ENCODE results near the gene ABCA9.

Gene ABCA9

GRCh38 chr17:69088643-69089200 is 28.0 kb upstream of the ABCA9 start:
- WGBS (ENCODE audit: extremely low coverage, insufficient coverage, insufficient read length), result no CpG with 5 or more reads among the region's 4 CpGs

DNA sequence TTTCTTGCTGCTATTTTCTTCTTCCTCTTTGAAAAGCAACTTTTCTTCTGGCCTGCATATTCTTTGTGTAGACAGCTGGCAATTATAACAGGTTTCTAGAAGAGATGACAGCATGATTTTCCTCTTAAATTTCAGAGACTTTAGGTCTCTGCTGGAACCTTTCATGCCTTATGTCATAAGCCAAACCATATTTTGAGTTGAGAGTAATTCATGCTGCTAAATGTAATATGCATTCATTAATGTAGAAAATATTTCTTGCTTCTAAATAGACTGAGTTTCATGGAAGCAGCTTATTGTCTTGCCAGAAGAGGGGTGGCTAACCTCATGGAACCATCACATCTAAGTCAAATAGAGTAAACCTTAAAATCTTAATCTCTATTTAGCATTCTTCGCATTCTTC is 25.9 kb upstream of the ABCA9 start:
- Histone ChIP-seq H4K8ac (ENCODE audit: low read depth, low read length) (no peak overlapping the region), H3K4ac (ENCODE audit: low read depth, low read length) (no peak overlapping the region), H3K9ac (ENCODE audit: low read length) (no peak overlapping the region), H3K9me3 (ENCODE audit: insufficient read depth, low read depth, low read length) (no peaks in the 10 kb centered on the region), H4K12ac (ENCODE audit: low read depth, low read length) (no peak overlapping the region), H3K36me3 (ENCODE audit: control insufficient read depth in 1 of 2, insufficient read depth in 2 of 2, low read length in 2 of 2) (no peaks in the 10 kb centered on the region), H4K91ac (ENCODE audit: low read depth, low read length) (no peak overlapping the region), H3K27me3 (ENCODE audit: insufficient read depth, low read length) (no peaks in the 10 kb centered on the region), H2BK12ac (ENCODE audit: low read length) (no peak overlapping the region), H2BK120ac (ENCODE audit: insufficient read depth, low read length, poor library complexity) (no peak overlapping the region), H2AFZ (ENCODE audit: insufficient read depth, low read length, poor library complexity) (no peak overlapping the region), H3K14ac (ENCODE audit: low read length) (no peak overlapping the region), H3K23ac (ENCODE audit: low read length) (no peak overlapping the region), H3K27ac (ENCODE audit: low read depth, low read length) (no peak overlapping the region), H3K4me2 (ENCODE audit: low read length) (no peak overlapping the region), H3K18ac (ENCODE audit: low read length) (no peak overlapping the region), H3K4me3 (ENCODE audit: low read depth, low read length) (no peak overlapping the region), H3K4me1 (ENCODE audit: control insufficient read depth in 1 of 2, insufficient read depth in 2 of 2, low read length in 2 of 2) (no peaks in the 10 kb centered on the region), H2AK5ac (ENCODE audit: low read length) (no peak overlapping the region), H3K79me1 (ENCODE audit: low read length) (no peaks in the 10 kb centered on the region), H2BK5ac (ENCODE audit: low read depth, low read length, poor library complexity) (no peak overlapping the region), H3K79me2 (ENCODE audit: control insufficient read depth, insufficient read depth, low read length, poor library complexity) (no peaks in the 10 kb centered on the region)
- no peak for DNase-seq
- 100% methylated on average over 1 of the region's 1 CpG for WGBS (ENCODE audit: extremely low coverage, insufficient coverage, insufficient read length)

More at GRCh38 chr17:69088643-69089200, 28.0 kb upstream of the ABCA9 start:
- Histone ChIP-seq H3K14ac (ENCODE audit: low read length) (no peak overlapping the region), H3K4ac (ENCODE audit: low read depth, low read length) (no peak overlapping the region), H3K79me1 (ENCODE audit: low read length) (no peaks in the 10 kb centered on the region), H3K79me2 (ENCODE audit: control insufficient read depth, insufficient read depth, low read length, poor library complexity) (no peaks in the 10 kb centered on the region), H3K23ac (ENCODE audit: low read length) (no peak overlapping the region), H3K18ac (ENCODE audit: low read length) (no peak overlapping the region), H3K27ac (ENCODE audit: low read depth, low read length) (no peak overlapping the region), H2BK5ac (ENCODE audit: low read depth, low read length, poor library complexity) (no peak overlapping the region), H2BK120ac (ENCODE audit: insufficient read depth, low read length, poor library complexity) (no peak overlapping the region), H4K8ac (ENCODE audit: low read depth, low read length) (no peak overlapping the region), H2AFZ (ENCODE audit: insufficient read depth, low read length, poor library complexity) (no peak overlapping the region), H2BK12ac (ENCODE audit: low read length) (no peak overlapping the region), H3K4me2 (ENCODE audit: low read length) (no peak overlapping the region), H3K9ac (ENCODE audit: low read length) (no peak overlapping the region), H4K12ac (ENCODE audit: low read depth, low read length) (no peak overlapping the region), H4K91ac (ENCODE audit: low read depth, low read length) (no peak overlapping the region), H2AK5ac (ENCODE audit: low read length) (no peak overlapping the region), H3K9me3 (ENCODE audit: insufficient read depth, low read depth, low read length) (no peaks in the 10 kb centered on the region), H3K4me1 (ENCODE audit: control insufficient read depth in 1 of 2, insufficient read depth in 2 of 2, low read length in 2 of 2) (no peaks in the 10 kb centered on the region), H3K27me3 (ENCODE audit: insufficient read depth, low read length) (no peaks in the 10 kb centered on the region), H3K36me3 (ENCODE audit: control insufficient read depth in 1 of 2, insufficient read depth in 2 of 2, low read length in 2 of 2) (no peaks in the 10 kb centered on the region), H3K4me3 (ENCODE audit: low read depth, low read length) (no peak overlapping the region)
- DNase-seq, result no peak

- Histone ChIP-seq H2BK120ac (ENCODE audit: insufficient read depth, low read length, poor library complexity) (no peak overlapping the region), H3K14ac (ENCODE audit: low read length) (no peak overlapping the region), H3K79me2 (ENCODE audit: control insufficient read depth, insufficient read depth, low read length, poor library complexity) (no peaks in the 10 kb centered on the region), H3K36me3 (ENCODE audit: control insufficient read depth in 1 of 2, insufficient read depth in 2 of 2, low read length in 2 of 2) (no peaks in the 10 kb centered on the region), H3K4ac (ENCODE audit: low read depth, low read length) (no peak overlapping the region), H3K18ac (ENCODE audit: low read length) (no peak overlapping the region), H3K27me3 (ENCODE audit: insufficient read depth, low read length) (no peaks in the 10 kb centered on the region), H2AFZ (ENCODE audit: insufficient read depth, low read length, poor library complexity) (no peak overlapping the region), H4K91ac (ENCODE audit: low read depth, low read length) (no peak overlapping the region), H4K8ac (ENCODE audit: low read depth, low read length) (no peak overlapping the region), H3K4me3 (ENCODE audit: low read depth, low read length) (no peak overlapping the region), H3K27ac (ENCODE audit: low read depth, low read length) (no peak overlapping the region), H3K9me3 (ENCODE audit: insufficient read depth, low read depth, low read length) (no peaks in the 10 kb centered on the region), H3K79me1 (ENCODE audit: low read length) (no peaks in the 10 kb centered on the region), H2BK5ac (ENCODE audit: low read depth, low read length, poor library complexity) (no peak overlapping the region), H3K9ac (ENCODE audit: low read length) (no peak overlapping the region), H3K4me1 (ENCODE audit: control insufficient read depth in 1 of 2, insufficient read depth in 2 of 2, low read length in 2 of 2) (no peaks in the 10 kb centered on the region), H3K4me2 (ENCODE audit: low read length) (no peak overlapping the region), H3K23ac (ENCODE audit: low read length) (no peak overlapping the region), H4K12ac (ENCODE audit: low read depth, low read length) (no peak overlapping the region), H2AK5ac (ENCODE audit: low read length) (no peak overlapping the region), H2BK12ac (ENCODE audit: low read length) (no peak overlapping the region)
- WGBS (ENCODE audit: extremely low coverage, insufficient coverage, insufficient read length), result no CpG with 5 or more reads among the region's 13 CpGs
- peak; percentile 27 to 63 for DNase-seq
Observed at GRCh38 chr17:69084911-69085310, 24.2 kb upstream of the ABCA9 start.

GRCh38 chr17:69082696-69083095 is 22.0 kb upstream of the ABCA9 start:
- H3K4me2 ChIP-seq (ENCODE audit: low read length), result no peak overlapping the region
- no peaks in the 10 kb centered on the region for H3K9me3 ChIP-seq (ENCODE audit: insufficient read depth, low read depth, low read length)
- no peak overlapping the region for H2AK5ac ChIP-seq (ENCODE audit: low read length)
- no peaks in the 10 kb centered on the region for H3K36me3 ChIP-seq (ENCODE audit: control insufficient read depth in 1 of 2, insufficient read depth in 2 of 2, low read length in 2 of 2)
- no peaks in the 10 kb centered on the region for H3K79me2 ChIP-seq (ENCODE audit: control insufficient read depth, insufficient read depth, low read length, poor library complexity)
- no peak overlapping the region for H4K8ac ChIP-seq (ENCODE audit: low read depth, low read length)
- no peak overlapping the region for H3K14ac ChIP-seq (ENCODE audit: low read length)
- H3K18ac ChIP-seq (ENCODE audit: low read length), result no peak overlapping the region
- H3K79me1 ChIP-seq (ENCODE audit: low read length), result no peaks in the 10 kb centered on the region
- H2AFZ ChIP-seq (ENCODE audit: insufficient read depth, low read length, poor library complexity), result no peak overlapping the region
- no peak overlapping the region for H2BK5ac ChIP-seq (ENCODE audit: low read depth, low read length, poor library complexity)
- no peak overlapping the region for H3K4ac ChIP-seq (ENCODE audit: low read depth, low read length)
- H3K4me3 ChIP-seq (ENCODE audit: low read depth, low read length), result no peak overlapping the region
- no peak overlapping the region for H3K9ac ChIP-seq (ENCODE audit: low read length)
- H4K12ac ChIP-seq (ENCODE audit: low read depth, low read length), result no peak overlapping the region
- H3K4me1 ChIP-seq (ENCODE audit: control insufficient read depth in 1 of 2, insufficient read depth in 2 of 2, low read length in 2 of 2), result no peaks in the 10 kb centered on the region
- no peak overlapping the region for H2BK12ac ChIP-seq (ENCODE audit: low read length)
- no peak overlapping the region for H3K27ac ChIP-seq (ENCODE audit: low read depth, low read length)
- no peak for DNase-seq
- no peak overlapping the region for H4K91ac ChIP-seq (ENCODE audit: low read depth, low read length)
- H2BK120ac ChIP-seq (ENCODE audit: insufficient read depth, low read length, poor library complexity), result no peak overlapping the region
- WGBS (ENCODE audit: extremely low coverage, insufficient coverage, insufficient read length), result no CpG with 5 or more reads among the region's 2 CpGs
- H3K27me3 ChIP-seq (ENCODE audit: insufficient read depth, low read length), result no peaks in the 10 kb centered on the region
- no peak overlapping the region for H3K23ac ChIP-seq (ENCODE audit: low read length)
